Mesenteric fat pad (tissue), 1 donor: ENCODE measurements around the gene PIP5K1B. TPM values are rescaled to one million over a fixed set of nuclear protein-coding genes. Genes with fewer than 3 reads are reported as not detected.

Source experiments
- DNase-seq: peaks from one replicate; pipeline ENCODE4 v3.0.0-alpha.2; 2020; ENCODE audit warnings: low spot score
- total RNA-seq: library from RNA; stranded (reverse); fragmentation: NEBNext Ultra II Directional; extraction: Animal tissue kit (Norgen Biotek cat#: 25700); gene quantifications from one replicate; pipeline ENCODE4 v1.2.1, GENCODE V29; 2021
- donor health status: DM: yes; HTN: yes; CAD: no.

The PIP5K1B gene
- total RNA-seq, 1 donor from 2014 or later, result 0.74 TPM

- no peak for DNase-seq
Measured at GRCh38 chr9:69016191-69017096, 311.4 kb downstream of the PIP5K1B start.

GRCh38 chr9:69018737-69019136, 313.7 kb downstream of the PIP5K1B start:
- DNase-seq, result no peak

- no peak for DNase-seq
Measured at GRCh38 chr9:69019808-69020207, 314.8 kb downstream of the PIP5K1B start.

- DNase-seq, result no peak
Measured at GRCh38 chr9:69020301-69021145, 315.5 kb downstream of the PIP5K1B start.

GRCh38 chr9:69023650-69024049, 318.6 kb downstream of the PIP5K1B start:
- no peak for DNase-seq

- DNase-seq, result no peak
Measured at GRCh38 chr9:69027355-69028097, 322.5 kb downstream of the PIP5K1B start.

- DNase-seq, result no peak
Measured at GRCh38 chr9:69028754-69029153, 323.7 kb downstream of the PIP5K1B start.

GRCh38 chr9:69029535-69029934, 324.5 kb downstream of the PIP5K1B start:
- DNase-seq, result no peak

- no peak for DNase-seq
Measured at GRCh38 chr9:69030851-69031645, 326.0 kb downstream of the PIP5K1B start.

GRCh38 chr9:69034071-69034470, 329.0 kb downstream of the PIP5K1B start:
- no peak for DNase-seq

GRCh38 chr9:69035438-69036308, 330.6 kb downstream of the PIP5K1B start, which contains the start of gene FXN:
Gene FXN (plus strand): TSS chr9:69035752. CDS start chr9:69035783, 31 bp downstream.
- DNase-seq, result peak; percentile 97

GRCh38 chr9:69036309-69036708, 331.3 kb downstream of the PIP5K1B start:
- DNase-seq, result no peak

- DNase-seq, result no peak
Measured at GRCh38 chr9:69036799-69037198, 331.8 kb downstream of the PIP5K1B start.

- DNase-seq, result no peak
Measured at GRCh38 chr9:69040646-69041045, 335.6 kb downstream of the PIP5K1B start.

GRCh38 chr9:69044240-69045219, 339.5 kb downstream of the PIP5K1B start:
- DNase-seq, result no peak

GRCh38 chr9:69045821-69046220, 340.8 kb downstream of the PIP5K1B start:
- DNase-seq, result no peak

- no peak for DNase-seq
Measured at GRCh38 chr9:69046723-69047122, 341.7 kb downstream of the PIP5K1B start.

GRCh38 chr9:69047371-69047770, 342.3 kb downstream of the PIP5K1B start:
- no peak for DNase-seq
